Astrocyte of the cerebellum (primary cell): Measurements from ENCODE around the gene PCSK5.

ENCODE experiments used
- DNase-seq: peaks from one replicate; pipeline ENCODE4 v3.0.0-alpha.2; 2011; ENCODE audit warnings: low read depth
- H3K4me3 ChIP-seq: 2 replicates; pipeline ENCODE4 v1.5.1; 2011; ENCODE audit warnings: mild to moderate bottlenecking, low read depth, low read length, moderate library complexity
- in situ Hi-C: cut with HindIII; loops from 2 replicates; pipeline ENCODE4 v1.10.0; 2017; ENCODE audit warnings: low sequenced_read_pairs
- TF ChIP-seq, protein P1 (sequence below): IDR thresholded peaks from 2 replicates; pipeline ENCODE4 v1.5.1; 2012; ENCODE audit warnings: low read length, low read depth, moderate library complexity, mild to moderate bottlenecking; ENCODE audit errors: missing control alignments

Gene PCSK5

DNA sequence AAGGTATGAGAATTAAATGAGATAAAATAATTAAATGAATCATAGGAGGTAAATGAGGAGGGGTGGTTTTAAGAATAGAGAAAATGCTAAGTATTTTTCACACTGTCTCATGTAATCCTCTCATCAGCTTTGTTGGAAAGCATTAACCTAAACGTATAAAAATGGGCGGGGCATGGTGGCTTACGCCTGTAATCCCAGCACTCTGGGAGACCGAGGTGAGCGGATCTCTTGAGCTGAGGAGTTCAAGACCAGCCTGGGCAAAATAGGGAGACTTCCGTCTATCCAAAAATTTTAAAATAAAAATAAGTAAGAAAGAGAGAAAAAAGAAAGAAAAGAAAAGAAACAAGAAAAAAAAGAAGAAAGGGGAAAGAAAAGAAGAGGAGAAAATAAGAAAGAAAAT is 505.7 kb downstream of the PCSK5 start:
- DNase-seq, result no peak
- TF ChIP-seq, protein P1, sequence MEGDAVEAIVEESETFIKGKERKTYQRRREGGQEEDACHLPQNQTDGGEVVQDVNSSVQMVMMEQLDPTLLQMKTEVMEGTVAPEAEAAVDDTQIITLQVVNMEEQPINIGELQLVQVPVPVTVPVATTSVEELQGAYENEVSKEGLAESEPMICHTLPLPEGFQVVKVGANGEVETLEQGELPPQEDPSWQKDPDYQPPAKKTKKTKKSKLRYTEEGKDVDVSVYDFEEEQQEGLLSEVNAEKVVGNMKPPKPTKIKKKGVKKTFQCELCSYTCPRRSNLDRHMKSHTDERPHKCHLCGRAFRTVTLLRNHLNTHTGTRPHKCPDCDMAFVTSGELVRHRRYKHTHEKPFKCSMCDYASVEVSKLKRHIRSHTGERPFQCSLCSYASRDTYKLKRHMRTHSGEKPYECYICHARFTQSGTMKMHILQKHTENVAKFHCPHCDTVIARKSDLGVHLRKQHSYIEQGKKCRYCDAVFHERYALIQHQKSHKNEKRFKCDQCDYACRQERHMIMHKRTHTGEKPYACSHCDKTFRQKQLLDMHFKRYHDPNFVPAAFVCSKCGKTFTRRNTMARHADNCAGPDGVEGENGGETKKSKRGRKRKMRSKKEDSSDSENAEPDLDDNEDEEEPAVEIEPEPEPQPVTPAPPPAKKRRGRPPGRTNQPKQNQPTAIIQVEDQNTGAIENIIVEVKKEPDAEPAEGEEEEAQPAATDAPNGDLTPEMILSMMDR, result no peak
- H3K4me3 ChIP-seq, result no peak overlapping the region
- in situ Hi-C loops, result no loop called here

DNA sequence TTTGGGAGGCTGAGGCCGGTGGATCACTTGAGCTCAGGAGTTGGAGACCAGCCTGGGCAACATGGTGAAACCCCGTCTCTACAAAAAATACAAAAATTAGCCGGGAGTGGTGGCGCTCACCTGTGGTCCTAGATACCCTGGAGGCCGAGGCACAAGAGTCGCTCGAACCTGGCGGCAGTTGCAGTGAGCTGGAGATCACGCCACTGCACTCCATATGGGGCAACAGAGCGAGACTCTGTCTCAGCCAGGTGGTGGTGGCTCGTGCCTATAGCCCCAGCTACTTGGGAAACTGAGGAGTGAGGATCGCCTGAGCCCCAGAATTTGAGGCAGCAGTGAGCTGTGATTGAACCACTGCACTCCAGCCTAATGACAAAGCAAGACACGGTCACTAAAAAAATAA is 506.1 kb downstream of the PCSK5 start:
- in situ Hi-C loops, result no loop called here
- DNase-seq, result no peak
- TF ChIP-seq, protein P1, result no peak
- no peak overlapping the region for H3K4me3 ChIP-seq

DNA sequence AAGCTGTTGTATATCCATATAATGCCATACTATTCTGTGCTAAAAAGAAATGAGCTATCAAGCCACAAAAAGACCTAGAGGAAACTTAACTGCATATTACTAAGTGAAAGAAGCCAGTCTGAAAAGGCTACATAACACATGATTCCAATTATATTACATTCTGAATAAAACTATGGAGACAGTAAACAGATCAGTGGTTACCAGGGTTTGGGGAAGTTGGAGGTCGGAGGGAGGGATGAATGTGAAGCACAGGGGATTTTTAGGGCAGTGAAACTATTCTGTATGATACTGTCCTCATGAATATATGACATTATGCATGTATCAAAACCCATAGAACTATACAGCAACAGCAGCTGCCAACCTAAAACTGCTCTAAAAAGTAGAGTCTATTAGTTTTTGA is 509.4 kb downstream of the PCSK5 start:
- no peak for DNase-seq
- H3K4me3 ChIP-seq, result no peak overlapping the region
- in situ Hi-C loops, result no loop called here

DNA sequence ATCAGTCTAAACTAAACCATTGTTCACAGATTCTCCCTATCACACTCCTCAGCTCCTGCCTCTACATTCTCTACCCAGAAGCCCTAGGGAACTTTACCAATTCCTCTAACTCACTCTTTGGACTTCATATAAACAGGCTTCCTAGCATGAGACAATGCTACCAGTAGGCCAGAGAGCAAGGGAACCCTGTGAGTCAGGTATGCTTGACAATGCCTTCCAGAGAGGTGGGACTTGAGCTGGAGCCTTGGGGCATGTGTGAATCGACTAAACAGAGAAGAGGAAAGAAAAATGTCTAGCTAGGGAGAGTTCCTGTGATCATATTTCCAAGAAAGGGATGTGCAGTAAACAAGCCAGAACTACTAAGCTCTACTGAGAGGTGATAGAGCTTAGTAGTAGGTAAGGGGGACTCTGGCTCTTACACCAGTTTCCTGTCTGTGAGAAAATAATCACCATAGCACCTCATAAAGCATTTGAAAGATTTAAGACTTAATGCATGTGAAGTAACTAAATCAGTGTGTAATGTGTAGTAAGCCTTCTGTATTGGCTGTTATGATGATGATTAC is 510.1 kb downstream of the PCSK5 start:
- no peak for DNase-seq
- no peak overlapping the region for H3K4me3 ChIP-seq
- in situ Hi-C loops, result no loop called here
- TF ChIP-seq, protein P1, result no peak

More for the DNA sequence above, 509.4 kb downstream of the PCSK5 start:
- TF ChIP-seq, protein P1, result no peak

DNA sequence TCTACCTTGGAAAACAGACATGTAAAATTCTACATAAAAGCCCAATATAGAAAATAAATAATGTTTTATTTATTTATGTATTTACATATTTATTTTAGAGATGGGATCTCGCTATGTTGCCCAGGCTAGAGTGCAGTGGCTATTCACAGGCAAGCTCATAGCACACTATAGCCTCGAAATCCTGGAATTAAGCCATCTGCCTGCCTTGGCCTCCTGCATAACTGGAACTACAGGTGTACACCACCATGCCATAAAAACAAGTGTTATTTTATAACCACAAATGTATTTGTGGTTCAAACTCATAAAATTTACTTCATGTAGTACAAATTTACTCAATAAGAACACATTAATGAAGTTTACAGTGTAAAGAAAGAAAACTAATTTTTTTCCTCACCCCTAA is 510.7 kb downstream of the PCSK5 start:
- DNase-seq, result no peak
- TF ChIP-seq, protein P1, result no peak
- in situ Hi-C loops, result no loop called here
- H3K4me3 ChIP-seq, result no peak overlapping the region

DNA sequence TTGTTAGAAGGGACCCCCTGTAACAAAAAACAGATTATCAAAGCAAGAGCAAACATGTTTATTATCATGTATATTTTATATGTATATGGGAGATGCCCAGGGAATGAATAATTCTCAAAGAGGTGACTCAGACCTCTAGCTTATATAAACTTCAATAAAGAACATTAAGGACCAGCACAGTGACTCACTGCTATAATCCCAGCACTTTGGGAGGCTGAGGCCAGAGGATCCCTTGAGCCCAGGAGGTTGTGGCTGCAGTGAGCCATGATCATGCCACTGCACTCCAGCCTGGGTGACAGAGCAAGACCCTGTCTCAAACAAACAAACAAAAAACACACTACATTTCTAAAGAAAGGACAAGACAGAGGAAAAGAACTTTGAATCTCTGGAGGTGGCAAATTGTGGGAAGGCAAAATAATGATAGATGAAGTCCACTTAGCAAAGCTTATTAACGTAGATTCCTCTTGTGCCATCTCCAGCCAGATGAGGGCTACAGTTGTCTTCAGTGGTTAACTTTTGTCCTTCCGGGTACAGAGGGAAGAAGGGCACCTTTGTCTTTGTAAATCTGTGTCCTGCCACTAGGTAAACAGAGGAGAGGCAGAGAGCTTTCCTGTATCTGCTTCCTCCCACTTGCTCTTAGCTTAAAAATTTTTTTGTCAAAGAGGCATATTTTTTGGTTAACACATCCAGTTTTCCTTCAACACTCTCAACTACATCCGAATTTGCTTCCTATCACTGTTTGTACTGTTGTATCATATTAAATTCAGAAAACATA is 511.3 kb downstream of the PCSK5 start:
- TF ChIP-seq, protein P1, result no peak
- in situ Hi-C loops, result no loop called here
- DNase-seq, result no peak
- no peak overlapping the region for H3K4me3 ChIP-seq
